PC-9 (cell line): ENCODE measurements around the gene PMS1.

Source experiments
- CTCF ChIP-seq: fragments of 200-600 bp; sonication (generic); conservative IDR thresholded peaks from 2 replicates; pipeline ENCODE4 v1.6.1; 2017; ENCODE audit warnings: mixed run types, antibody characterized with exemption, mild to moderate bottlenecking, moderate library complexity
- EZH2 ChIP-seq: fragments of 200-600 bp; sonication (generic); IDR thresholded peaks from 2 replicates; pipeline ENCODE4 v1.8.0; 2017; ENCODE audit warnings: antibody characterized with exemption, low read depth

GRCh38 chr2:189862751-189863150 is 78.5 kb downstream of the PMS1 start:
- TF ChIP-seq CTCF = no peak
- TF ChIP-seq EZH2 = no peak
